UCSD-AML1 (cell line): ENCODE data around the gene GORASP2.
"Not testable (repeated sequence)": the region's sequence is repeated elsewhere in the genome, so short reads cannot be mapped to it uniquely, and the experiment has no call there.

Source experiments
- DNase-seq: peaks from one replicate; lab custom pipeline; 2025; ENCODE audit not compliant: unreplicated experiment; lab: John Stamatoyannopoulos, UW

The GORASP2 gene

DNA sequence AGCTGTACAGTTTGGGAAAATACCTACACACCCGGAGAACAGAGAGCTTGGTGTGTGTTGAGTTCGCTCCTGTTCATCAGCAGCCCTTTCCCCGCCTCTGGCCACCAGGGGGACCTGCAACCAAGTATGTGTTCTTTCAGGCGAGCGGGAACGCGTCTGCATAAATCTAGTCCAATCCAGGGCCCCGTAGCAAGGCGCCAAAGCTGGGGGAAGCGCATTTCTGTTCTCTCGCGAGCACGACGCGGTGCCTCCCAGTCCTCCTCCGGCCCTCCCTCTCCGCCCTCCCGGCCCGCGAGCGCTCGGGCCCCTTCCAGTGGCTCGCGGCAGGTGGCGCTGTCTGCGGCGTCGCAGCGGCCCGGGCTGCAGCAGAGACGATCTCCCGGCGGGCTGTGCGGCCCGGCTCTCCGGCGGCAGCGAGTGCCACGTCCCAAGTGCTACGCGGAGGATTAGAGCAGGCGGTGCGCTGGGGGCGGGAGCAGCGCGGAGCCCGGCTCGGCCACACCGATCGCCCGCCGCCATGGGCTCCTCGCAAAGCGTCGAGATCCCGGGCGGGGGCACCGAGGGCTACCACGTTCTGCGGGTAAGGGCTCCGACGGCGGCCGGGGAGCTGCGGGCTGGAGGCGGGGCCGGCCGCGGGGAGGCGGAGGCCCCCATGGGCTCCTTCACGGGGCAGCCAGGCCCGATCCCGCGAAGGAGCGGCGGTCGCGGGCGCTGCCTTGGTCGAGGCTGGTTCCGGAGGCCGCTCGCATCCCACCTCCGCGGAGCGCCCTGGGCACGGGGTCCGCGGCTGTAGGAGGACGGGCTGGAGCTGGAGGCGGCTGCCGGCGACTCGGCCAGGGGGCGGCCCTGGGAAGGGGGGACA is at the start of gene GORASP2:
Gene GORASP2, plus strand, starts transcription at position 430 of the 862 bp plus-strand sequence. Its CDS starts 88 bp downstream, at position 518.
- peak; percentile 99 for DNase-seq

GRCh38 chr2:170881840-170882239 is 47.2 kb upstream of the GORASP2 start:
- DNase-seq, result no peak

GRCh38 chr2:170882758-170883157 is 46.3 kb upstream of the GORASP2 start:
- no peak for DNase-seq

GRCh38 chr2:170883683-170884082 is 45.4 kb upstream of the GORASP2 start:
- no peak for DNase-seq

DNA sequence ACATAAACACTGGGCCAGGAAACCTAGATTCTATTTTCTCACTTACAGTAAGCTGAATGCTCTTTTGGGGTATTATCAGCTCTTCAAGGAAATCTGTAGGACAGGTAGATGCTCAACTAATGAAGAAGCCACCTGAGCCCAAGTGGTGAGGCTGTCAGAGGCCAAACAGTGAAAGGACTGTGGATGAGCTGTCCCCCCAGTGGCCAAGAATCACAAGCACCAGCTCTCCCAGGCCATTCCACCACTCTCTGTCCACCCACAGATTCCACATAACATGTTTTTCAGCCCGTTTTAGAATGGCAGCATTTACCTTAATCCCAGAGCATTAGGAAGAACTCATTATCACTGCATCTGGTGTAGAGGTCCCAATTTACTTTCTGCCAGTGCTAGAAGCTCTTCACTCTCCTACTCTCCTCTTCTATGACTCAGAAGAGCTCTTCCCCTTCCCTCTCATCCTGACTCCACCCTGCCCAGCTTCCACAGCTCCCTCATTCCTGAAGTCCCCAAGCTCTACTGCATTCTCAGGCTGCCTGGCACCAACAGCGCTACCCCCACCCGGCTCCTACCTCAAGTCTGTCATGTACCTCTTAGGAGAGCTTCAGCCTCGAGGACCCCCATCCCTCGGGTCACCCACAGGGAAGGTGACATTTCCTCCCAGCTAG is 43.8 kb upstream of the GORASP2 start:
- no peak for DNase-seq

DNA sequence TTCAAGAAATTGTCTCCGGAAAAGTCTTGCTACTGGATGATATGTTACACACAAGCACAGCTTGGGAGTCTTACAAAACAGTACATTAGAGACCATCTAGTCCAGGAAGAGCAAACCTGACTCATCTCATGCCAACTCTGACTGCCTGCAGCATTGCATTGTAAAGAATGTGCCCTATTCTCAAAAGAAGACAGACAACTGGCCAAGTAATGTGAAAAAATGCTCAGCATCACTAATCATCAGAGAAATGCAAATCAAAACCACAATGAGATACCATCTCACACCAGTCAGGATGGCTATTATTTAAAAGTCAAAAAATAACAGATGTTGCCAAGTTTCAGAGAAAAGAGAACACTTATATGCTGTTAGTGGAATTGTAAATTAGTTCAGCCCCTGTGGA is 42.7 kb upstream of the GORASP2 start:
- DNase-seq, result no peak

DNA sequence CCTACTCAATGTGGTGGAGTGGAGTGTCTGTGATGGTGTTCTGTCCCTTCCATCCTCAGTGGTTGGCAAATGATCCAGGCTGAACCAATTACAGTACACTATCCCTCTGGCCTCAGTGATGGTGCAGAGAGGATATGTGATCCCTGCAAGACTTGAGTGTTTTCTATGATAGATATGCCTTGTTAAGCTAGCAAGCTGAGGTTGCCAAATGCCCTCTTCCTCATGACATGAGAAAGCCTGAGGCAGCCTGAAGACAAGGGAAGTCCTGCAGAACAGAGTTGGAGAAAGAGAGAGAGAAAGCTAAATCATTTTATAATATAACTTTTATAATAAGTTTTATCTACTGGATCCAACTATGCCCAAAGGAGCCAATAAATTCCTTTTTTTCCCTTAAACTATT is 41.6 kb upstream of the GORASP2 start:
- DNase-seq, result no peak

DNA sequence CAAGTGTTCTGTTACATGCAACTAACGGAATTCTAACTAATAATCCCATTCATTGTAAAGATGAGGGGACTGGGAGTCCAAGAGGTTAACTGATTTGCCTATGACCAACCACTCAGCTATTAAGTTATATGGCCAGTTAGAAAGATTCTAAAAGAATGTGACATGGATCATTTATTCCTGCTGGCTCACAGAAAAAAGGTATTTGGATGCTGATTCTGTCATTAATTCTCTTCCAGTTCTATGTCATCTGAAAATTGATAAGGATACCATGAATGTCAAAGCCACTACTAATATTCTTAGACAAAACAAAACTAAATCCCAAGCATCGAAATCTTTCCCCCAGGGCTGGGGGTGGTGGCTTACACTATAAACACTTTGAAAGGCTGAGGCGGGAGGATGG is 41.2 kb upstream of the GORASP2 start:
- DNase-seq, result no peak

GRCh38 chr2:170891893-170892292 is 37.2 kb upstream of the GORASP2 start:
- DNase-seq, result no peak

- DNase-seq, result no peak
Measured at GRCh38 chr2:170892391-170892951, 36.6 kb upstream of the GORASP2 start.

GRCh38 chr2:170895023-170895757 is 33.9 kb upstream of the GORASP2 start:
- no peak for DNase-seq

DNA sequence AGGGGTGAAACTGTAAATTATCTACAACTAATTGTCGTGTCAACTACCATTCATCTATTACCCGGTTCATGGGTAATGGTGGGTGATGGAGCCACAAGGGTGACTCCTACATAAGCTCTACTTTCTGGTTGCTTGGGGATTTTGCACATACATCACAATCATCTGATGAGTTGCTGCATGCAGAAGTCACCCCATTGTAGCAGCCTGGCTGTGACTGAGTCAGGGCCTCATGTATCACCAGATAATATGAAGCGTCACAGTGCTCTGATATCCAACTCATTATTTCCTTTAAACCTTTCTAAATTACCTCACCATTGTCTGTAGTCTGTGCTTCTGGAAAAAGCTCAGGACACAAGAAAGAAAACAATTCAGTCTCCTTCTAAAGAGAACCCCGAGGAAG is 32.4 kb upstream of the GORASP2 start:
- no peak for DNase-seq

GRCh38 chr2:170897108-170897507 is 31.9 kb upstream of the GORASP2 start:
- DNase-seq, result no peak

DNA sequence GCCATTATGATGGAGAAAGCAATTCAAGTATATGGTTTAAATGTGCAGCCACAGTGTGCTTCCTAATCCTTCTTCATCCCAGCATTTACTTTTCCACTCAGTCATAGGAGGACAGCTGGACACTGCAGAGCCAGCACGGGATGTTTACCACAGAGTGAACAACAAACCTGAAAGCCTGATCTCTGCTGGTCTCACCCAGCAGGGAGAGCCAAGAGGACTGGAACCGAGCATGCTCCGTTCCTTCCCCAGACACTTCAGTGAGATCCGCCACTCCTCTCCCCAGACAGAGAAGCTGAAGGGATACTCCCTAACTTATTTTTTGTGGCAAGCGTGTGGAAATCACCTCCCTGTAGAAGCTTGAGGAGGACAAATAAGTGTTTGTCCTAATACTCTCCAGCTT is 23.2 kb upstream of the GORASP2 start:
- no peak for DNase-seq

DNA sequence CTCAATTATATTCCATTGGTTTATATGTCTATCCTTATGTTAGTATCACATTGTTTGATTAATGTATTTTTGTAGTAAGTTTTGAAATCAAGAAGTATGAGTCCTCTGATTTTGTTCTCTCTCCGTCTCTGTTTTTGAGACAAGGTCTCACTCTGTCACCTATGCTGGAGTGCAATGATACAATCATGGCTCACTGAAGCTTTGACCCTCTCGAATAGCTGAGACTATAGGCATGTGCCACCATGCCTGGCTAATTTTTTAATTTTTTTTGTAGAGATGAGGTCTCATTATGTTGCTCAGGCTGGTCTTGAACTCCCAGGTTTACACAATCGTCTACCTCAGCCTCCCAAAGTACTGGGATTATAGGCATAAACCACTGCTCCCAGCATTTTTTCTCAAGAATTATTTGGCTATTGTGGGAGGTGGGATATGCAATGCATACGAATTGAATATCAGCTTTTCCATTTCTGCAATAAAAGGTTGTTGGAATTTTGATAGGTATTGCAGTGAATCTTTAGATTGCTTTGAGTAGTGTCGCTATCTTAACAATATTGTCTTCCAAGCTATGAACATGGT is 17.7 kb upstream of the GORASP2 start:
- DNase-seq, result no peak

- DNase-seq, result not testable (repeated sequence)
Measured at GRCh38 chr2:170914994-170915666, 13.9 kb upstream of the GORASP2 start.

GRCh38 chr2:170917219-170917913 is 11.7 kb upstream of the GORASP2 start:
- no peak for DNase-seq

GRCh38 chr2:170917957-170918356 is 11.1 kb upstream of the GORASP2 start:
- DNase-seq, result no peak

DNA sequence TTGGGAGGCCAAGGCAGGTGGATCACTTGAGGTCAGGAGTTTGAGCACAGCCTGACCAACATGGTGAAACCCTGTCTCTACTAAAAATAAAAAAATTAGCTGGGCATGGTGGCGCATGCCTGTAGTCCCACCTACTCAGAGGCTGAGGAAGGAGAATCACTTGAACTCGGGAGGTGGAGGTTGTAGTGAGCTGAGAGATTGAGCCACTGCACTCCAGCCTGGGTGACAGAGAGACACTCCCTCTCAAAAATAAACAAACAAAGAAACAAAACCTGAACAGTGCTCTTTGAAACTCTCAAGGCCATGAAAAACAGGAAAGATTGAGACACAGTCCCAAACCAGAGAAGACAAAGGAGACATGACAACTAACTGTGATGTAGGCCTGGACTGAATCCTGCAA is 7.2 kb upstream of the GORASP2 start:
- DNase-seq, result not testable (repeated sequence)
